ENCODE measurements around the gene PSENEN. TPM values are rescaled to one million over a fixed set of nuclear protein-coding genes. Genes with fewer than 3 reads are reported as not detected.
"Not testable (repeated sequence)": the region's sequence is repeated elsewhere in the genome, so short reads cannot be mapped to it uniquely, and the experiment has no call there.

PSENEN gene
- total and polyA plus RNA-seq, 2 experiments from 2014 or later, result 43.7 to 173 TPM

DNA sequence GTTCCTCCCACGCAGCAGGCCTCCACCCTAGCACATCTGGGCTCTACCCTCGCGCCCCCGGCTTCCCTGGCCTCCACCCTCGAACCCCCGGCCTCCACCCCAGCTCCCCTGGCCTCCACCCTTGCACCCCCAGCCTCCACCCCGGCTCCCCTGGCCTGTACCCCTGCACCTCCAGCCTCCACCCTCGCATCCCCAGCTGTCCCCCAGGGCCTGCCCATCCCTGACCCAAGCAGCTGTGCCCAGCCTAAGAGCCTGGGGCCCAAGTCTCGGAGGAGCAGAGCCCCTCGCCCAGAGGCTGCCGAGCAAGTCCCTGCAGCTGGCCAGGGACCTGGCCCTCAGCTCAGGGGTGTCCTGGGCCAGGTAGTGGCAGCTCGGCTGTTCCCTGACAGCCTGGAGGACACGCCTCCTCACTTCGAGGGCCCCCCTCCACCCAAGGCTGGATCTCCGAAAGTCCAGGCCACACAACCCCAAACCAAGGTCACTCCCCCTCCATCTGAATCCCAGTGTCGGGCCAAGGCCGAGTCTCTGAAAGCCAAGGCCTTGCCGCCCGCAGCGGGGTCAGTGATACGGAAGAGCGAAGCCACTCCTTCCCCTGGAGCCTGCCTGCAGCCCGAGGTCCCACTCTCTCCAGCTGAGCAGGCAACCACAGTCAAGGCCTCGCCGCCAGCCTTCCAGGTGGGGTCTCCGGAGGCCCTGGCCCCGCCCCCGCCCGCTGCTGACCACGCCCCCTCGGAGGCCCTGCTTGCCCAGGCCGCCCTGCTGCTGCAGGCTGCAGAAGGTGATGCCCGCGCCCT lies 22.0 kb downstream of the PSENEN start:
- Histone ChIP-seq H3K36me3 (no peaks in the 10 kb centered on the region), H3K27me3 (no peaks in the 10 kb centered on the region), H3K9me3 (ENCODE audit: low read depth) (no peaks in the 10 kb centered on the region), H3K4me3 (no peak overlapping the region), H3K4me1 (ENCODE audit: low read depth) (peaks cover 5% of the 10 kb centered on the region), H3K27ac (peak overlapping the region; percentile 15)
- TF ChIP-seq CTCF (IDR thresholded peaks at IDR 0.05; ENCODE audit: low read depth, low read length), result no peak
- DNase-seq (ENCODE audit: low read depth in 1 of 2, low spot score in 1 of 2), result peak in 1 of 2 donors; percentile 82

GRCh38 chr19:35768082-35768421 lies 22.6 kb downstream of the PSENEN start:
- TF ChIP-seq CTCF (IDR thresholded peaks at IDR 0.05; ENCODE audit: low read depth, low read length), result no peak
- no peaks in the 10 kb centered on the region for H3K27me3 ChIP-seq
- H3K27ac ChIP-seq, result peak overlapping the region; percentile 42
- no peak overlapping the region for H3K4me3 ChIP-seq
- no peak for DNase-seq (ENCODE audit: low read depth in 1 of 2, low spot score in 1 of 2)
- H3K36me3 ChIP-seq, result no peaks in the 10 kb centered on the region
- peaks cover 5% of the 10 kb centered on the region for H3K4me1 ChIP-seq (ENCODE audit: low read depth)
- no peaks in the 10 kb centered on the region for H3K9me3 ChIP-seq (ENCODE audit: low read depth)

DNA sequence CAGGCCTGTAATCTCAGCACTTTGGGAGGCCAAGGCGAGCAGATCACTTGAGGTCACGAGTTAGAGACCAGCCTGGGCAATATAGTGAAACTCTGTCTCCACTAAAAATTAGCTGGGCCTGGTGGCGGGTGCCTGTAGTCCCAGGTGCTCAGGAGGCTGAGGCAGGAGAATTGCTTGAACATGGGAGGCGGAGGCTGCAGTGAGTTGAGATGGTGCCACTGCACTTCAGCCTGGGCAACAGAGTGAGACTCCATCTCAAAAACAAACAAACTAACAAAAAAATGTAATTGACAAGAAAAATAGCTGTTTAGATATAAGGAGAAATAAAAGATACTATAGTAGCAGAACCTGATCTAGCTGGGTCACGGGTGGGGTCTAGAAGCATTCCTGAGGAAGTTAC lies 26.9 kb downstream of the PSENEN start:
- not testable (repeated sequence) for H3K27ac ChIP-seq; H3K27me3 ChIP-seq; DNase-seq (ENCODE audit: low read depth in 1 of 2, low spot score in 1 of 2); H3K36me3 ChIP-seq; H3K4me1 ChIP-seq (ENCODE audit: low read depth); H3K4me3 ChIP-seq; H3K9me3 ChIP-seq (ENCODE audit: low read depth)

GRCh38 chr19:35773020-35773806 lies 27.8 kb downstream of the PSENEN start:
- no peak for TF ChIP-seq CTCF (IDR thresholded peaks at IDR 0.05; ENCODE audit: low read depth, low read length)
- Histone ChIP-seq H3K27me3 (no peaks in the 10 kb centered on the region), H3K4me1 (ENCODE audit: low read depth) (peaks cover 1% of the 10 kb centered on the region), H3K9me3 (ENCODE audit: low read depth) (no peaks in the 10 kb centered on the region), H3K27ac (no peak overlapping the region), H3K4me3 (no peak overlapping the region), H3K36me3 (no peaks in the 10 kb centered on the region)
- peak in 1 of 2 donors; percentile 72 for DNase-seq (ENCODE audit: low read depth in 1 of 2, low spot score in 1 of 2)

GRCh38 chr19:35774274-35775045 lies 29.0 kb downstream of the PSENEN start:
- Histone ChIP-seq H3K9me3 (ENCODE audit: low read depth) (no peaks in the 10 kb centered on the region), H3K36me3 (no peaks in the 10 kb centered on the region), H3K27me3 (no peaks in the 10 kb centered on the region), H3K4me3 (peak overlapping the region; percentile 99), H3K27ac (no peak overlapping the region), H3K4me1 (ENCODE audit: low read depth) (no peaks in the 10 kb centered on the region)
- no peak for TF ChIP-seq CTCF (IDR thresholded peaks at IDR 0.05; ENCODE audit: low read depth, low read length)
- no peak for DNase-seq (ENCODE audit: low read depth in 1 of 2, low spot score in 1 of 2)
